Chondrocyte (in vitro differentiated cells): ENCODE data around the gene SLC25A45. TPM values are rescaled to one million over a fixed set of nuclear protein-coding genes. Genes with fewer than 3 reads are reported as not detected.
A peak's percentile ranks its signal among the peaks of the same experiment; 100 is the strongest.

Experiments used
- DNase-seq: peaks from one replicate; pipeline ENCODE4 v3.0.0; 2021; ENCODE audit warnings: mixed read lengths, low spot score
- H3K27ac Mint-ChIP-seq: one replicate; pipeline ENCODE4 v1.8.0; 2021; ENCODE audit warnings: mild to moderate bottlenecking, moderate library complexity, mixed read lengths; ENCODE audit not compliant: unreplicated experiment
- H3K27me3 Mint-ChIP-seq: 2 replicates; pipeline ENCODE4 v1.8.0; 2021; ENCODE audit warnings: low read depth, mixed read lengths
- H3K36me3 Mint-ChIP-seq: 2 replicates; pipeline ENCODE4 v1.8.0; 2021; ENCODE audit warnings: low read depth, mixed read lengths
- H3K4me1 Mint-ChIP-seq: 2 replicates; pipeline ENCODE4 v1.8.0; 2021; ENCODE audit warnings: low read depth, mild to moderate bottlenecking, mixed read lengths
- H3K4me3 Mint-ChIP-seq: one replicate; pipeline ENCODE4 v1.8.0; 2021; ENCODE audit warnings: mild to moderate bottlenecking, moderate library complexity, mixed read lengths; ENCODE audit not compliant: unreplicated experiment
- H3K9me3 Mint-ChIP-seq: 2 replicates; pipeline ENCODE4 v1.8.0; 2021; ENCODE audit warnings: low read depth, mixed read lengths
- total RNA-seq: library from RNA; stranded (reverse); gene quantifications from 3 replicates; pipeline ENCODE4 v1.2.1, GENCODE V29; 2021
- TF ChIP-seq, protein P1 (sequence below): fragments of 200-600 bp; sonication (generic); IDR thresholded peaks from 2 replicates; pipeline ENCODE4 v1.5.0; 2021; ENCODE audit warnings: antibody characterized with exemption, mild to moderate bottlenecking, moderate library complexity

The SLC25A45 gene
- total RNA-seq, 1 donor from 2014 or later = 11.7 TPM

DNA sequence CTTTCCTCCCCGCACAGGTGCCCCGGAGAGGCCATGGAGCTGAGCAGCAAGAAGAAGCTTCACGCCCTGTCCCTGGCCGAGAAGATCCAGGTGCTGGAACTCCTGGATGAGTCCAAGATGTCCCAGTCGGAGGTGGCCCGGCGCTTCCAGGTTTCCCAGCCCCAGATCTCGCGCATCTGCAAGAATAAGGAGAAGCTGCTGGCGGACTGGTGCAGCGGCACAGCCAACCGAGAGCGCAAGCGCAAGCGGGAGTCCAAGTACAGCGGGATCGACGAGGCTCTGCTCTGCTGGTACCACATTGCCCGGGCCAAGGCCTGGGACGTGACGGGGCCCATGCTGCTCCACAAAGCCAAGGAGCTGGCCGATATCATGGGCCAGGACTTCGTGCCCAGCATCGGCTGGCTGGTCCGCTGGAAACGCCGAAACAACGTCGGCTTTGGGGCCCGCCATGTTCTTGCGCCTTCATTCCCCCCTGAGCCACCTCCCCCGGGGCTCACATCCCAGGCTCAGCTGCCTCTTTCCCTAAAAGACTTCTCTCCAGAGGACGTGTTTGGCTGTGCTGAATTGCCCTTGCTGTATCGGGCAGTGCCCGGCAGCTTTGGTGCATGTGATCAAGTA lies 26.6 kb downstream of the SLC25A45 start:
- TF ChIP-seq, protein P1, sequence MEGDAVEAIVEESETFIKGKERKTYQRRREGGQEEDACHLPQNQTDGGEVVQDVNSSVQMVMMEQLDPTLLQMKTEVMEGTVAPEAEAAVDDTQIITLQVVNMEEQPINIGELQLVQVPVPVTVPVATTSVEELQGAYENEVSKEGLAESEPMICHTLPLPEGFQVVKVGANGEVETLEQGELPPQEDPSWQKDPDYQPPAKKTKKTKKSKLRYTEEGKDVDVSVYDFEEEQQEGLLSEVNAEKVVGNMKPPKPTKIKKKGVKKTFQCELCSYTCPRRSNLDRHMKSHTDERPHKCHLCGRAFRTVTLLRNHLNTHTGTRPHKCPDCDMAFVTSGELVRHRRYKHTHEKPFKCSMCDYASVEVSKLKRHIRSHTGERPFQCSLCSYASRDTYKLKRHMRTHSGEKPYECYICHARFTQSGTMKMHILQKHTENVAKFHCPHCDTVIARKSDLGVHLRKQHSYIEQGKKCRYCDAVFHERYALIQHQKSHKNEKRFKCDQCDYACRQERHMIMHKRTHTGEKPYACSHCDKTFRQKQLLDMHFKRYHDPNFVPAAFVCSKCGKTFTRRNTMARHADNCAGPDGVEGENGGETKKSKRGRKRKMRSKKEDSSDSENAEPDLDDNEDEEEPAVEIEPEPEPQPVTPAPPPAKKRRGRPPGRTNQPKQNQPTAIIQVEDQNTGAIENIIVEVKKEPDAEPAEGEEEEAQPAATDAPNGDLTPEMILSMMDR = no peak
- peaks cover 17% of the 10 kb centered on the region for H3K4me1 Mint-ChIP-seq
- no peaks in the 10 kb centered on the region for H3K9me3 Mint-ChIP-seq
- H3K36me3 Mint-ChIP-seq = peaks cover 6% of the 10 kb centered on the region
- H3K4me3 Mint-ChIP-seq = peak overlapping the region; percentile 67
- DNase-seq = peak; percentile 91
- H3K27me3 Mint-ChIP-seq = no peaks in the 10 kb centered on the region
- H3K27ac Mint-ChIP-seq = no peak overlapping the region

DNA sequence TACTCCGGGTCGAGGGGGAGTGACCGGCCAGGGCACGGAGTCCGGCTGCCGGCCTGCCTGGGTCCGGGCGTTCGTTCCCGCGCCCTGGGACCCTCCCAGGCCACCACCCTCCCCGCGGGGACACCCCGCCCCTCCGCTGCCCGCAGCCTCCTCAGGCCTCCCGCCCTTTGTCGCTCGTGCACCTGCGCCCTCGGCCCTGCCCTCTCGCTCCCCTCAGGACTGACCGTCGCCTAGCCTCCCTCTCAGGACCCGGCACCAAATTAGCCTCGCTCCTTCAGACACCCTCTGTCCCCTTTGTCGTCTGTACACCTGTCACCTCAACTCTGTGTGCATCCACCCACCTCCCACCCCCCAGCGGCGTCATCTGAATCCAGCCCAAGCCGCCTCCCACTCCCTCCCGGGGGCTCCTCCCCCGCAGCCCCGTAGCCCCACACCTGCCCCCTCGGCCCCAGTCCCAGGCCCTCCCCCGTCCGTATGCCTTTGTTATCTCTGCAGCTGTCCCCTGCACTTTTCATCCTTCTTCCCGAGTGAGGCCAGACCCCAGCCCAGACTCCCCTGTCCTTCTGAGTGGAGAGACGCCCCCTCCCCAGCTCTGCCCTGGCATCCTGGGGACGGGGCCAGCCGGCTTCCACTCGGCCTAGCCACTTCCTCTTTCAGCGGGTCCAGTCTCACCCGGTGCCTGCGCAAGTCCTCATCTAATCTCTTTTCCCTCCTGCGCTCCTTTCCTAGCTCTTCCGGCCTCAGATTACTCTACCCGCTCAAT lies 27.3 kb downstream of the SLC25A45 start:
- Mint-ChIP-seq H3K27ac (no peak overlapping the region), H3K9me3 (no peaks in the 10 kb centered on the region), H3K4me3 (peak overlapping the region; percentile 67), H3K36me3 (peaks cover 6% of the 10 kb centered on the region), H3K4me1 (peaks cover 17% of the 10 kb centered on the region), H3K27me3 (no peaks in the 10 kb centered on the region)
- TF ChIP-seq, protein P1 = no peak
- DNase-seq = no peak

GRCh38 chr11:65354265-65355012 lies 28.0 kb downstream of the SLC25A45 start, which contains the start of gene TIGD3:
TSS of gene TIGD3 (plus strand) at chr11:65354751. CDS start at chr11:65355809, 1,058 bp downstream.
- H3K9me3 Mint-ChIP-seq = no peaks in the 10 kb centered on the region
- H3K27ac Mint-ChIP-seq = peak within 1 kb of the TSS; percentile 87
- TF ChIP-seq, protein P1 = no peak

DNA sequence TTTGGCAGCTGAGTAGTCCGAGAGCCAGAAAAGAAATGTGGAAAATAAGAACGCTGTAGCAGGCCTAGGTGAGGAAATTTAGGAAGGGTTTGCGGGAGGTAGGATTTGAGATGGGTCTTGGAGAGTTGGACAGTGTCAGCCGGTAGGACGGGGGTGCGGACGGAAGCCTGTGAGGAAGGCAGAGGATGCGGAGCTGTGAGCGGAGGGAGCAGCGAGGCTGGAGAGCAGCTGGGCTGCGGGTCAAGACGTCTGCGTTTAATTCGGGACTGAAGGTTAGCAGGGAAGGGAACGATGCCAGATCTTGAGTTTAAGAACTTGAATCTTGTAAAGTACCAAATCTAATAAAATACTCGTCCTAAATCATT lies 28.6 kb downstream of the SLC25A45 start:
- no peak for DNase-seq
- Mint-ChIP-seq H3K36me3 (peaks cover 10% of the 10 kb centered on the region), H3K4me1 (peaks cover 17% of the 10 kb centered on the region), H3K27ac (peak overlapping the region; percentile 87), H3K4me3 (peak overlapping the region; percentile 75), H3K27me3 (no peaks in the 10 kb centered on the region), H3K9me3 (no peaks in the 10 kb centered on the region)
- TF ChIP-seq, protein P1 = no peak

More at GRCh38 chr11:65354265-65355012, 28.0 kb downstream of the SLC25A45 start, which contains the start of gene TIGD3:
- Mint-ChIP-seq H3K4me1 (peaks cover 17% of the 10 kb centered on the region), H3K4me3 (peak within 1 kb of the TSS; percentile 75), H3K27me3 (no peaks in the 10 kb centered on the region), H3K36me3 (peaks cover 6% of the 10 kb centered on the region)
- peak; percentile 97 for DNase-seq

DNA sequence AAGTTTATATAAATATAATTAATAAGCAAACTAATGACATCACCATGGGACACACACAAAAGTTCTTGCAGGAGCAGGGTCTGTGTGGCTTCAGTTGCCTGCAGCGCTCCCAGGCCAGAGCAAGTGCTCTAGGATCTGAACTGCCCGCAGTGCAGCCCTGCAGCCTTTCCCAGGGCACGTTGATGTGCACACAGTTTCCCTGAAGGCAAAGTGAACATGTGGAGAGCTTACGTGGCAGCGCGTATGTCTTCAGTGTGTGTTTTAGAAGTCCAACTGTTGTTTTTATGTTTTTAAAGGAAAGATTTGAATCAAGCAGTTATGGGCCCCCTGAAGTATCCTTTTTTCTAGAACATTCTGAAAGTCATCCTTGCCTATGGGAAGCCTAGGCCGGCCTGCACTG lies 29.1 kb downstream of the SLC25A45 start:
- Mint-ChIP-seq H3K27me3 (no peaks in the 10 kb centered on the region), H3K4me1 (peaks cover 17% of the 10 kb centered on the region), H3K9me3 (no peaks in the 10 kb centered on the region), H3K27ac (peak overlapping the region; percentile 87), H3K4me3 (peak overlapping the region; percentile 75), H3K36me3 (peaks cover 14% of the 10 kb centered on the region)
- DNase-seq = no peak
- TF ChIP-seq, protein P1 = no peak
